Inflammatory macrophage treated with lipopolysaccharide for 1 hour (primary cell): ENCODE data around the gene FBXO31.
A peak's percentile ranks its signal among the peaks of the same experiment; 100 is the strongest.
"Not testable (repeated sequence)": the region's sequence is repeated elsewhere in the genome, so short reads cannot be mapped to it uniquely, and the experiment has no call there.

Experiments used
- DNase-seq, 2 donors: peaks; one replicate each; pipeline ENCODE4 v3.0.0-alpha.2; 2020 to 2022

The FBXO31 gene

GRCh38 chr16:87384162-87384874, 742 bp upstream of the FBXO31 start:
- no peak for DNase-seq

DNA sequence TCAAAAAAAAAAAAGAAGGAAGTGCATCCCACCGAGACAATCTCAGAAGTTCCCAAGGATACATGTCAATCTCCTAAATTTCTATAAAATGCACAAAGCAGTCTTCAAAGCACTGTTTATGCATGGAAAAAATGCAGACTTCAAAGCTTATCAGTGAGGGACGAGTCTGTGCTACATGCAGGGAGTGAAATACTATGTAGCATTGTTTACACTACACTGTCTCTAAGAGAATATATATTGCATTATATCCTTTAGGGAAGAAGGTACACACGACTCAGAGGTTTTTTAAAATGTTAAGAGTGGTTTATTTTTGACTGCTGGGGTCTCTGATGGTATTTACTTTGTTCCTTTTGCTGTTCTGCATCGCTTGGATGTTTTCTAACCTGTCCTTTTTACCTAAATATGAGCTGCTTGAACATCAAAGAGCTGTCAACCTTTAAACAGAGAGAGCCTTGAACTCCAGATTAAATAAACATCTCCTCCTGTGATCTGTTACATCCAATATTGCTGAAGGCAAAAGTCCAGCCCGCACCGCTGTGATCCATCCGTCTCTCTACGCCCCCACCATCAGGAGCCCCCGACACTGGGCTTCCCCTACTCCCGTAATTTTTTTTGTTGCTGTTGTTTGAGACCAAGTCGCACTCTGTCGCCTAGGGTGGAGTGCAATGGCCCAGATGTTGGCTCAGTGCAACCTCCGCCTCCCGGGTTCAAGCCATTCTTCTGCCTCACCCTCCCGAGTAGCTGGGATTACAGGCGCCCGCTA, 1.4 kb downstream of the FBXO31 start:
- no peak for DNase-seq

DNA sequence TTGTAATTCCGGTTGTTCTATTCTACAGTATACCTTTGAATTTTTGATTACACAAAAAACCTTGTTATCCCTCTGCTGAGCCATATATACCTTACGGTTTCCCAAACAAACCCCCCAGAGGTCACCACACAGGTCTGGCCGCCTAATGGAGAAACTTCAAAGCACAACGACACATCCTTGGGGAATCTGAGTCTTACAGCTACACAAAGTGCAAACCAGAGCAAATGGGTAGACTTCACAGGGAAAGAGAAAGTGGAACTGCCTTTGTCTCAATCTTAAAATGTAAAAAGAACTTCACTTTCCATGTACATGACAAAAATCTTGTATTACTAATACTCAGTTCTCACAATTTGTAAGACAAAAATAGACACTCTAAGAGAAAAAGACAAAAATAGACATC, 2.7 kb downstream of the FBXO31 start:
- DNase-seq = no peak

DNA sequence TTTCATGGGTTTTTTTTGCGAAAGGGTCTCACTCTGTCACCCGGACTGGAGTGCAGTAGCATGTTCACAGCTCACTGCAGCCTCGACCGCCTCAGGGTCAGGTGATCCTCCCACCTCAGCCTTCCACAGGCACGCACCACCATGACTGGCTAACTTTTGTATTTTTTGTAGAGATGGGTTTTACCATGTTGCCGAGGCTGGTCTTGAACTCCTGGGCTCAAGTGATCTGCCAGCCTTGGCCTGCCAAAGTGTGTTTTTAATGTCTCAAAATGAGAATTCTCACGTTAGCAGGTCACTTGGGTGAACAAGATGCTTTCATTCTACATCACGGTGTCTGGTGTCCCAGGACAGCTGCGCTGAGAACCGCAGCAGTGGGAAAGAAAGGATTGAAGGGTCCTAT, 3.2 kb downstream of the FBXO31 start:
- DNase-seq = no peak

- DNase-seq = not testable (repeated sequence)
Measured at GRCh38 chr16:87379312-87379752, 4.2 kb downstream of the FBXO31 start.

- DNase-seq = no peak
Measured at GRCh38 chr16:87376660-87377059, 6.9 kb downstream of the FBXO31 start.

DNA sequence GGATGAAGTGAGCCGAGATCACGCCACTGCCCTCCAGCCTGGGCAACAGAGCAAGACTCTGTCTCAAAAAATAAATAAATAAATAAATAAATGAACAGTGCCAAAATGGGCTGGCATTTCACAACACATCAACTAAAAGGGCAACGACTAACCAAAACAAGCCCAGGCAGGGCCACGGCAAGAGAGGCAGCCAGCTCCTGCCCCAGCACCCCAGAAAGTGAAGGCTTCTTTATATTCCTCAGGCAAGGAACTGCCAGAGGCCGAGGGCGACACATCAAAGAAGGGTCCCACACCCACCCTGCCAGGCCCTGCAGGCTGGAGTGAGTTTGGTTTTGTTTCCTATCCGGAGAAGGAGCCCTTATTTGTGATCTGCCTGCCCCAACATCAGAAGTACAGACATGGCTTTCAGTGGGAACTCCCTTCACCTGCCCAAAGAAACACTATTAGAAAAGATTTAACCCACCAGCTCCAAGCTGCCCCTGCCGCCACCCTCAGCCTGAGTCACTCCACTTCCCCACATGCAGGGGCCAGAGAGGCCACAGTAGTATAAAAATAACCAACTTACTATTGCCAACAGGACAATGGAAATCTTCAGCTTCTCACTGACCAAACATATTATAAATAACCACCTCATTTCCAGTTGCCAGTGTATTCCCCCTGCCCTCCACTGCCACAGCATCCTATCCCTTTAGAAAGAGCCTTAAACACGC, 8.0 kb downstream of the FBXO31 start:
- no peak for DNase-seq

GRCh38 chr16:87374313-87374712, 9.3 kb downstream of the FBXO31 start:
- DNase-seq = no peak

- no peak for DNase-seq
Measured at GRCh38 chr16:87372305-87372704, 11.3 kb downstream of the FBXO31 start.

GRCh38 chr16:87371261-87371866, 12.2 kb downstream of the FBXO31 start:
- no peak for DNase-seq

- no peak for DNase-seq
Measured at GRCh38 chr16:87369796-87370719, 13.5 kb downstream of the FBXO31 start.

GRCh38 chr16:87369117-87369765, 14.3 kb downstream of the FBXO31 start:
- no peak for DNase-seq

GRCh38 chr16:87368029-87368770, 15.4 kb downstream of the FBXO31 start:
- DNase-seq = peak in 1 of 2 donors; percentile 50

- no peak for DNase-seq
Measured at GRCh38 chr16:87367529-87367928, 16.0 kb downstream of the FBXO31 start.

- no peak for DNase-seq
Measured at GRCh38 chr16:87366930-87367329, 16.6 kb downstream of the FBXO31 start.

DNA sequence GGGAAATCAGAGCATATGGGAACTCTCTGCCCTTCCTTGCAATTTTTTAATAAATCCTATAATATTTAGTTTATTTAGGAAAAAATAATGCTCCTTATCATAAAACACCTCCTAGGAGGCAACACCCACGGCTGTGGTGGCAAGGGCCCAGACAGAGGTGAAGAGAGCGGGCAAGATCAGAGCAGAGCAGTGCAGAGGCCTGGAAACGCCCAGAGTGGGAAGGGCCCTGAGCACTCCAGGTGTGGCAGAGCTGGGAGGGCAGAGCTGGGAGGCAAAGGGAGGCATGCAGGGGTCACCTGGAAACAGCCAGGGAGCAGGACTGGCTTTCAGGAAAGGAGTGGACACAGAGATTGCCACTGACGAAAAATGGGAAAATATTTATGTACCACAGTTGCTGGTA, 17.3 kb downstream of the FBXO31 start:
- no peak for DNase-seq

DNA sequence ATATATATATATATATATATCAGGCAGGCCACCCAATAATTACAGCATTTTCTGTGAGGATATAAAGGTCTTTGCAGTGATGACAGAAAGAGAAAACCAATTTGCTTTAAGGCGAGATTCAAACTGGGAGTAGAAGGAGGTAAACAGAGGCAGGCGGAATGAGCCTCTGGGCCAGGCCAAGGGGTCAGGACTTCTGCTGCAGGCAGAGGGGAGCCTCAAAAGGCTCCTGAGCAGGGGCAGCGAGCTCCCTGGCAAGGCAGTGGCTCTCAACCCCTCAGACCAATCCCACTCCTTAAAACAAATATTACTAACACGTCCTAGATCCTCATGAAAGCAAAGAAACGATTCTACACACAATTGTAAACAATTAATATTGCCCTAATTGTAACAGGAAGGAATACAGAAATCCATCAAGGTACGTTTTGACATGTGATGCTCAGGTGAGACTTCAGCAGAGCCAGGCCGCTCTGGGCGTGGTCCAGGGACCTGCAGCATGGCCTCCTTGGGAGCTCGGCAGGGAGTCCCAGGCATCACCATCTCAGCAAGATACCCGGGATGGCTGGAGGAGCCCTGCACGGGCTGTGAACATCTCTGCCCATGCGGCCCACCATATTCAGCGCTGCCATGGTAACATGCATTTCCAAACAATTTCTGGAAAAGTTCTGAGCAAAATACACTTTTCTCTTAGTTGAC, 18.4 kb downstream of the FBXO31 start:
- no peak for DNase-seq

- DNase-seq = no peak
Measured at GRCh38 chr16:87363771-87364455, 19.7 kb downstream of the FBXO31 start.

GRCh38 chr16:87362828-87363559, 20.6 kb downstream of the FBXO31 start:
- DNase-seq = not testable (repeated sequence)
